HG02943 (cell line): ENCODE measurements around the gene UBE2L5.

ENCODE experiments used
- ATAC-seq: cut with Tn5 transposase; IDR thresholded peaks from one replicate; pipeline ENCODE4 v1.9.1; 2021; ENCODE audit warnings: mild to moderate bottlenecking, low read depth, moderate library complexity; ENCODE audit not compliant: unreplicated experiment

The UBE2L5 gene

GRCh38 chr13:30465593-30466357 is 43.5 kb downstream of the UBE2L5 start, which contains the start of gene HMGB1:
TSS of gene HMGB1 (minus strand) at chr13:30465936. CDS start at chr13:30463680, 2,256 bp downstream.
- ATAC-seq, result peak; percentile 89

GRCh38 chr13:30466358-30466714 is 44.0 kb downstream of the UBE2L5 start:
- ATAC-seq, result no peak

- ATAC-seq, result no peak
Measured at GRCh38 chr13:30466841-30467252, 44.6 kb downstream of the UBE2L5 start.

- ATAC-seq, result no peak
Measured at GRCh38 chr13:30473675-30474074, 51.4 kb downstream of the UBE2L5 start.

GRCh38 chr13:30477346-30478195 is 55.3 kb downstream of the UBE2L5 start:
- peak; percentile 86 for ATAC-seq
